Measurements from ENCODE around the gene RAC3.

RAC3 gene

DNA sequence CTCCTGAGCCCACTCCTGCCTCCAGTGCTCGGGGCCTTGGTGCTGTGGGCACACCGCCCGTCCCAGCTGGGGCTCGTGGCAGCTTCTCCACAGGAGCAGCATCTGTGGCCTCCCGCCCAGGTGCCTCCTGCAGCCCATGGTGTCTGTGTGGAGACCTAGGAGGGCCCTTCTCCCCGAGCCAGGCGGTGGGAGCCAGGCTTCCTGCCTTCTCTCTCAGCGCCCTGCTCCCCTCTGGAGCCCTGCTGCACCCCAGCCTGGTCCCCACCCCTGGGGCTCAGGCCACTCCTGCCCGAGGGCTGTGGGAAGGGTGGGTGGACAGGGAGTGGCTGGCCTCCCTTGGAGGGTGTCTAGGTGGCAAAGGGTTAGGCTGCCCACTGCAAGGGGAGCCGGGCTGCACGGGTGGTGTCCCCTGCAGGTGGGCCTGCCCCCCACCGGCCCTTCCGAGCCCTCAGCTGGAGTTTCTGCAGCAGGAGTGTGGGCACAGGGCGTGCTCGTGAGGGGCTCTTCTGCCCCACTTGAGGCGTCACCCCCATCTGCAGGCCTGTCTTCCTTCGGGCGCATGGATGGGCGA lies 19.8 kb upstream of the RAC3 start:
- Histone ChIP-seq H3K4me1 (peaks cover 26% of the 10 kb centered on the region), H3K27me3 (no peaks in the 10 kb centered on the region), H3K36me3 (peaks cover 5% of the 10 kb centered on the region; the same call in 1 of the 2 replicates), H3K9me3 (no peaks in the 10 kb centered on the region), H3K4me3 (ENCODE audit: low read depth, low read length) (no peak overlapping the region)
- TF ChIP-seq, protein P1, sequence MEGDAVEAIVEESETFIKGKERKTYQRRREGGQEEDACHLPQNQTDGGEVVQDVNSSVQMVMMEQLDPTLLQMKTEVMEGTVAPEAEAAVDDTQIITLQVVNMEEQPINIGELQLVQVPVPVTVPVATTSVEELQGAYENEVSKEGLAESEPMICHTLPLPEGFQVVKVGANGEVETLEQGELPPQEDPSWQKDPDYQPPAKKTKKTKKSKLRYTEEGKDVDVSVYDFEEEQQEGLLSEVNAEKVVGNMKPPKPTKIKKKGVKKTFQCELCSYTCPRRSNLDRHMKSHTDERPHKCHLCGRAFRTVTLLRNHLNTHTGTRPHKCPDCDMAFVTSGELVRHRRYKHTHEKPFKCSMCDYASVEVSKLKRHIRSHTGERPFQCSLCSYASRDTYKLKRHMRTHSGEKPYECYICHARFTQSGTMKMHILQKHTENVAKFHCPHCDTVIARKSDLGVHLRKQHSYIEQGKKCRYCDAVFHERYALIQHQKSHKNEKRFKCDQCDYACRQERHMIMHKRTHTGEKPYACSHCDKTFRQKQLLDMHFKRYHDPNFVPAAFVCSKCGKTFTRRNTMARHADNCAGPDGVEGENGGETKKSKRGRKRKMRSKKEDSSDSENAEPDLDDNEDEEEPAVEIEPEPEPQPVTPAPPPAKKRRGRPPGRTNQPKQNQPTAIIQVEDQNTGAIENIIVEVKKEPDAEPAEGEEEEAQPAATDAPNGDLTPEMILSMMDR (IDR thresholded peaks at IDR 0.05; ENCODE audit: low read depth, low read length), result no peak
- no peak for DNase-seq

DNA sequence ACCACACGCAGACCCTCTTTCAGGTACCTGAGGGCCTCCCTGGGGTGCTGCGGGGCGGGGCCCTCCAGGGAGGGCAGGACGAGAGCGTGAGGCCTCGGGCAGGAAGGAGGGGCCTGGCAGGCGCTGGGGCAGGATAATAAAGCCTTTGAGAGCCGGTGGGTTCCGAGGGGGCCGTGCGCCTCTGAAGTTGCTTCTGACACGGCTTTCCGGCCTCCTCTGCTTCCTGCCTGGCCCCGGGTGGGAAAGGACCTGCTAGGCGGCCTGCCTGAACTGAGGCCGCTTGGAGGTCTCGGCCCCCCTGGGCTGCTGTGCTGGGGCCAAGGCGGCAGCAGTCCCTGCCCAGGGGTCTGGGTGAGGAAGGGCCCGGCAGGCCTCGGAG lies 19.2 kb upstream of the RAC3 start:
- peaks cover 5% of the 10 kb centered on the region; the same call in 1 of the 2 replicates for H3K36me3 ChIP-seq
- H3K27me3 ChIP-seq, result no peaks in the 10 kb centered on the region
- H3K9me3 ChIP-seq, result no peaks in the 10 kb centered on the region
- H3K4me3 ChIP-seq (ENCODE audit: low read depth, low read length), result no peak overlapping the region
- peaks cover 23% of the 10 kb centered on the region for H3K4me1 ChIP-seq
- TF ChIP-seq, protein P1 (IDR thresholded peaks at IDR 0.05; ENCODE audit: low read depth, low read length), result no peak
- no peak for DNase-seq

DNA sequence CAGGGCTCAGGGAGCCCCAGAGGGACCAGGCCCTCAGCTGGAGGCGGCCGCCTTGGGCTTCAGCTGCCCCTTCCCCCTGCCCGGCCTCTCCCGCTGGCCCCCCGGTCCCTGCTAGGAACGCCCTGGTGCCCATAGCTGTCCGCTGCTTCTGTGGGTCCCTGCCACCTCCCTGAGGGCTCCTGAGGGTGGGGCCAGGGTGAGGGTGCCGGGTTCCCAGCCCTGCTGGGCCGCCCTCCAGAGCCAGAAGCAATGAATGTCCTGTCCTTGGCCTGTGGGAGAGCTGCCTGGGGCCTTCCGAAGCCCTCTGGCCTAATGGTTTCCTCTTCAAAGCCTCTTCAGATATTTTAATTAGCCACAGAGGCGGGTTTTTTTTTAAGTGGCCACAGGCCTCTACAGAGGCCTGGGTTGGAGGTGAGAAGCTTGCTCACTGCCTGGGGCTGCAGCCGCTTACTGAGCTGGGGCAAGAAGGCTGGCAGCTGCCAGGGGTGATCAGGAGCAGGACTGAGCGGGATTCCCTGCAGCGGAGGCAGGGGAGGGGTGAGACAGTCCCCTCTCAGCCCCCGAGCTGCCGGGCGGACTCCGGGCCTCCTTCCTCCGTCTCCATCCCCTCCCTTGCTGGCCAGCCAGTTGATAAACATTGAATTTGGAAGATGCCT lies 18.7 kb upstream of the RAC3 start:
- TF ChIP-seq, protein P1 (IDR thresholded peaks at IDR 0.05; ENCODE audit: low read depth, low read length), result no peak
- H3K4me1 ChIP-seq, result peaks cover 23% of the 10 kb centered on the region
- DNase-seq, result peak; percentile 64
- no peak overlapping the region for H3K4me3 ChIP-seq (ENCODE audit: low read depth, low read length)
- no peaks in the 10 kb centered on the region for H3K9me3 ChIP-seq
- no peaks in the 10 kb centered on the region for H3K27me3 ChIP-seq
- H3K36me3 ChIP-seq, result peaks cover 5% of the 10 kb centered on the region; the same call in 1 of the 2 replicates

DNA sequence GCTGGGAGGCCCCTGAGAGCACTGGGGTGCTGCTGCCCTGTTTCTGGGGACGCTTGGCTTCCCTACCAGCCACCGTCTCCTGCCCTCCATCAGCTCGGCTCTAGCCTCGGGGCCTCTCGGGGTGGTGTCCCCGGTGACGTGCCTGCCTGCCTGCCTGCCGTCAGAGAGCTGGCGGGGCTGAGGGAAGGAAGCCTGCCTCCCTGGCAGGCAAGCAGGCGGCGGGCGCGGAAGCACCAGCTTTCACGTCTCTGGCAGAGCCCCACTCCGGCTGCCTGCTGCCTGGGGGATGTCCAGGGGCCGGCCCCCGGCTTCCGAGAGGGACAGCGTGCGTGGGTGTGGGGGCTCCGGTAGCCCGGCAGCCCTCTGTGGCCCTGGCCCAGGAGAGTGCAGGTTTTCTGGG lies 18.1 kb upstream of the RAC3 start:
- H3K36me3 ChIP-seq, result peaks cover 5% of the 10 kb centered on the region
- H3K27me3 ChIP-seq, result no peaks in the 10 kb centered on the region
- peak; percentile 75 for DNase-seq
- TF ChIP-seq, protein P1 (IDR thresholded peaks at IDR 0.05; ENCODE audit: low read depth, low read length), result no peak
- no peaks in the 10 kb centered on the region for H3K9me3 ChIP-seq
- peaks cover 23% of the 10 kb centered on the region for H3K4me1 ChIP-seq
- H3K4me3 ChIP-seq (ENCODE audit: low read depth, low read length), result no peak overlapping the region

DNA sequence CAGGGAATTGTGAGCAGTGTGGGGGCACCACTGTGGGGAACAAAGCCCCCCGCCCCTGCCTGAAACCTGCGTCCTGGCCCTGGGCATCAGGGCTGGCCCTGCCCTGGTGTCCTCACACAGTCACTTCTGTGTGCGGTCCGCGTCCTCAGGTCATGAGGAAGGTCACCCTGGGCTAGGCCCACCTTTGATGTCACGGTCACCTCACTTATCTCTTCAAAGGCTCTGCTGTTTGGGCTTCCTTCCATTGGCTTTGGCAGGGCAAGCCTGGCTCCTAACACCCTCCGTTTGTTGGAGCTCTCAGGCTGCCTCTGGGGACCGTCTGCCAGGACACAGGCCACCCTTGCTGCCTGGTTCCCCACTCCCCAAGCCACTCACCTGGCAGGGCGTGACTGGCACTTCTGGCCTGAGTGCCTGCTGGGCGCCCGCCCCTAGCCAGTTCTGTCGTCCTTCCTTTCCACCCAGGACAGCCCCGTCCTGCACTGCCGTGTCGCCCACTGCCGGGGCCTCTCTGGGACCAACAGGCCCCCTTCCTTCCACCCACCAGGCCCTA lies 17.6 kb upstream of the RAC3 start:
- H3K36me3 ChIP-seq, result peaks cover 8% of the 10 kb centered on the region
- no peak for DNase-seq
- H3K9me3 ChIP-seq, result no peaks in the 10 kb centered on the region
- TF ChIP-seq, protein P1 (IDR thresholded peaks at IDR 0.05; ENCODE audit: low read depth, low read length), result no peak
- H3K4me3 ChIP-seq (ENCODE audit: low read depth, low read length), result no peak overlapping the region
- H3K4me1 ChIP-seq, result peaks cover 23% of the 10 kb centered on the region
- H3K27me3 ChIP-seq, result no peaks in the 10 kb centered on the region

DNA sequence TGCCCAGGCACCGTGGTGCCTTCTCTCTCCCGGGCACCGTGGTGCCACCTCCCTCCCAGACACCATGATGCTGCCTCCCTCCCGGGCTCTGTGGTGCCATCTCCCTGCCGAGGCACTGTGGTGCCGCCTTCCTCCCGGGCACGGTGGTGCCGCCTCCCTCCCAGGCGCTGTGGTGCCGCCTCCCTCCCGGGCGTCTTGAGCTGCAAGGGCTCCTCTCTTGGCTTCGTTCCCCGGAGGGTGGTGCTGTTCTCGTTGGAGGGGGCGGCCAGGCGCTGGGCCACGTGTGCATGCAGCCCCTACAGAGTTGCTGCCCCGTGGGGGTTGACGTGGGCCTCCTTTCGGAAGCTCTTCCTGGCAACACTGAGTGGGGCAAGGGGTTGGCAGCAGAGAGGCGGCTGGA lies 17.0 kb upstream of the RAC3 start:
- no peaks in the 10 kb centered on the region for H3K9me3 ChIP-seq
- DNase-seq, result no peak
- TF ChIP-seq, protein P1 (IDR thresholded peaks at IDR 0.05; ENCODE audit: low read depth, low read length), result no peak
- peaks cover 8% of the 10 kb centered on the region for H3K36me3 ChIP-seq
- no peak overlapping the region for H3K4me3 ChIP-seq (ENCODE audit: low read depth, low read length)
- H3K4me1 ChIP-seq, result peaks cover 23% of the 10 kb centered on the region
- no peaks in the 10 kb centered on the region for H3K27me3 ChIP-seq
